Measurements from ENCODE around the gene TESK2.
A peak's percentile ranks its signal among the peaks of the same experiment; 100 is the strongest.
"Not testable (repeated sequence)": the region's sequence is repeated elsewhere in the genome, so short reads cannot be mapped to it uniquely, and the experiment has no call there.

Gene TESK2

GRCh38 chr1:45493116-45493697, 2.2 kb upstream of the TESK2 start:
- no peak overlapping the region for H3K4me3 ChIP-seq (IDR thresholded peaks at IDR 0.05; ENCODE audit: insufficient read depth, low read depth, low read length)
- no peak overlapping the region for H3K4me2 ChIP-seq
- peaks cover 6% of the 10 kb centered on the region; the same call in 1 of the 2 replicates for H3K27me3 ChIP-seq (ENCODE audit: insufficient read depth, low read depth)
- peak; percentile 78 for TF ChIP-seq CTCF (conservative IDR thresholded peaks at IDR 0.05; ENCODE audit: low read depth, low read length)
- no peaks in the 10 kb centered on the region for H4K20me1 ChIP-seq (ENCODE audit: insufficient read depth)
- no peak overlapping the region for H2AFZ ChIP-seq (ENCODE audit: low read depth)
- no peak overlapping the region for H3K9ac ChIP-seq
- H3K27ac ChIP-seq: no peak overlapping the region
- peaks cover 25% of the 10 kb centered on the region for H3K4me1 ChIP-seq (ENCODE audit: low read depth, poor library complexity, severe bottlenecking)
- no peaks in the 10 kb centered on the region for H3K36me3 ChIP-seq (ENCODE audit: insufficient read depth)
- no peaks in the 10 kb centered on the region for H3K79me2 ChIP-seq (ENCODE audit: insufficient read depth, low read depth)

GRCh38 chr1:45492691-45493090, 1.7 kb upstream of the TESK2 start:
- Histone ChIP-seq H4K20me1 (ENCODE audit: insufficient read depth) (no peaks in the 10 kb centered on the region), H3K4me3 (IDR thresholded peaks at IDR 0.05; ENCODE audit: insufficient read depth, low read depth, low read length) (no peak overlapping the region), H3K9ac (no peak overlapping the region), H3K27ac (no peak overlapping the region), H3K4me2 (no peak overlapping the region), H3K79me2 (ENCODE audit: insufficient read depth, low read depth) (no peaks in the 10 kb centered on the region), H2AFZ (ENCODE audit: low read depth) (no peak overlapping the region), H3K36me3 (ENCODE audit: insufficient read depth) (no peaks in the 10 kb centered on the region), H3K27me3 (ENCODE audit: insufficient read depth, low read depth) (peaks cover 6% of the 10 kb centered on the region; the same call in 1 of the 2 replicates), H3K4me1 (ENCODE audit: low read depth, poor library complexity, severe bottlenecking) (peaks cover 25% of the 10 kb centered on the region)
- TF ChIP-seq CTCF (conservative IDR thresholded peaks at IDR 0.05; ENCODE audit: low read depth, low read length): no peak

- peaks cover 25% of the 10 kb centered on the region for H3K4me1 ChIP-seq (ENCODE audit: low read depth, poor library complexity, severe bottlenecking)
- peak overlapping the region; percentile 49; the same call in 1 of the 2 replicates for H3K4me2 ChIP-seq
- peak overlapping the region; percentile 18; the same call in 1 of the 2 replicates for H2AFZ ChIP-seq (ENCODE audit: low read depth)
- H3K79me2 ChIP-seq (ENCODE audit: insufficient read depth, low read depth): no peaks in the 10 kb centered on the region
- peak overlapping the region; percentile 62 for H3K4me3 ChIP-seq (IDR thresholded peaks at IDR 0.05; ENCODE audit: insufficient read depth, low read depth, low read length)
- no peak overlapping the region for H3K27ac ChIP-seq
- no peak overlapping the region for H3K9ac ChIP-seq
- no peak for TF ChIP-seq CTCF (conservative IDR thresholded peaks at IDR 0.05; ENCODE audit: low read depth, low read length)
- H3K36me3 ChIP-seq (ENCODE audit: insufficient read depth): no peaks in the 10 kb centered on the region
- H4K20me1 ChIP-seq (ENCODE audit: insufficient read depth): no peaks in the 10 kb centered on the region
- H3K27me3 ChIP-seq (ENCODE audit: insufficient read depth, low read depth): peaks cover 6% of the 10 kb centered on the region; the same call in 1 of the 2 replicates
Observed at GRCh38 chr1:45491487-45492260, 711 bp upstream of the TESK2 start.

- H2AFZ ChIP-seq (ENCODE audit: low read depth): peak overlapping the region; percentile 91; the same call in 1 of the 2 replicates
- H3K27ac ChIP-seq: no peak overlapping the region
- peaks cover 25% of the 10 kb centered on the region for H3K4me1 ChIP-seq (ENCODE audit: low read depth, poor library complexity, severe bottlenecking)
Observed at GRCh38 chr1:45490121-45490625, 790 bp downstream of the TESK2 start.

GRCh38 chr1:45489379-45489778, 1.6 kb downstream of the TESK2 start:
- H2AFZ ChIP-seq (ENCODE audit: low read depth); H3K36me3 ChIP-seq (ENCODE audit: insufficient read depth); H3K9ac ChIP-seq; H3K4me3 ChIP-seq (IDR thresholded peaks at IDR 0.05; ENCODE audit: insufficient read depth, low read depth, low read length); H3K27ac ChIP-seq; H4K20me1 ChIP-seq (ENCODE audit: insufficient read depth); H3K79me2 ChIP-seq (ENCODE audit: insufficient read depth, low read depth); H3K27me3 ChIP-seq (ENCODE audit: insufficient read depth, low read depth): not testable (repeated sequence)
- Histone ChIP-seq H3K4me2 (peak overlapping the region; percentile 89), H3K4me1 (ENCODE audit: low read depth, poor library complexity, severe bottlenecking) (peaks cover 25% of the 10 kb centered on the region)

More at GRCh38 chr1:45490121-45490625, 790 bp downstream of the TESK2 start:
- Histone ChIP-seq H3K4me3 (IDR thresholded peaks at IDR 0.05; ENCODE audit: insufficient read depth, low read depth, low read length) (peak overlapping the region; percentile 62), H3K9ac (peak overlapping the region; percentile 26; the same call in 1 of the 2 replicates), H3K36me3 (ENCODE audit: insufficient read depth) (no peaks in the 10 kb centered on the region), H4K20me1 (ENCODE audit: insufficient read depth) (no peaks in the 10 kb centered on the region), H3K4me2 (peak overlapping the region; percentile 89), H3K79me2 (ENCODE audit: insufficient read depth, low read depth) (no peaks in the 10 kb centered on the region), H3K27me3 (ENCODE audit: insufficient read depth, low read depth) (peaks cover 6% of the 10 kb centered on the region; the same call in 1 of the 2 replicates)
- TF ChIP-seq CTCF (conservative IDR thresholded peaks at IDR 0.05; ENCODE audit: low read depth, low read length): no peak
